DMS53 treated with DMSO at 0.1 percent for 48 hours (cell line): ENCODE data around the gene RPL18A.

ENCODE experiments used
- DNase-seq: peaks from one replicate; lab custom pipeline; 2025; ENCODE audit not compliant: unreplicated experiment; lab: John Stamatoyannopoulos, UW

The RPL18A gene

GRCh38 chr19:17859533-17860330 lies at the start of gene RPL18A:
Gene RPL18A, plus strand, starts transcription at chr19:17859910. Its CDS starts 47 bp downstream, at chr19:17859957.
- DNase-seq = peak; percentile 96

GRCh38 chr19:17811103-17811502 lies 48.6 kb upstream of the RPL18A start:
- no peak for DNase-seq

- DNase-seq = no peak
Observed at GRCh38 chr19:17811681-17812080, 48.0 kb upstream of the RPL18A start.

- DNase-seq = no peak
Observed at GRCh38 chr19:17812099-17812498, 47.6 kb upstream of the RPL18A start.

- DNase-seq = no peak
Observed at GRCh38 chr19:17817668-17818363, 41.9 kb upstream of the RPL18A start.

GRCh38 chr19:17821190-17821589 lies 38.5 kb upstream of the RPL18A start, which contains the start of gene INSL3:
Gene INSL3, minus strand, starts transcription at chr19:17821519. Its CDS starts 13 bp downstream, at chr19:17821506.
- no peak for DNase-seq

- no peak for DNase-seq
Observed at GRCh38 chr19:17824339-17824738, 35.4 kb upstream of the RPL18A start.

GRCh38 chr19:17826508-17827056 lies 33.1 kb upstream of the RPL18A start:
- no peak for DNase-seq

- DNase-seq = peak; percentile 64
Observed at GRCh38 chr19:17829855-17830566, 29.7 kb upstream of the RPL18A start.

GRCh38 chr19:17830567-17831418 lies 28.9 kb upstream of the RPL18A start:
- peak; percentile 67 for DNase-seq

- peak; percentile 22 for DNase-seq
Observed at GRCh38 chr19:17831419-17831888, 28.3 kb upstream of the RPL18A start.

- DNase-seq = no peak
Observed at GRCh38 chr19:17832443-17833208, 27.1 kb upstream of the RPL18A start.

- no peak for DNase-seq
Observed at GRCh38 chr19:17834350-17835181, 25.1 kb upstream of the RPL18A start.

- DNase-seq = peak; percentile 17
Observed at GRCh38 chr19:17835182-17836006, 24.3 kb upstream of the RPL18A start.

- DNase-seq = no peak
Observed at GRCh38 chr19:17836530-17836929, 23.2 kb upstream of the RPL18A start.

GRCh38 chr19:17837972-17838371 lies 21.7 kb upstream of the RPL18A start:
- DNase-seq = no peak

GRCh38 chr19:17840019-17840418 lies 19.7 kb upstream of the RPL18A start:
- no peak for DNase-seq

- peak; percentile 36 for DNase-seq
Observed at GRCh38 chr19:17841371-17841809, 18.3 kb upstream of the RPL18A start.
